NCI-H2107 treated with DMSO at 0.1 percent for 48 hours (cell line): ENCODE results near the gene GPR62.

Experiments used
- DNase-seq: peaks from one replicate; lab custom pipeline; 2025; ENCODE audit not compliant: unreplicated experiment; lab: John Stamatoyannopoulos, UW

Gene GPR62

DNA sequence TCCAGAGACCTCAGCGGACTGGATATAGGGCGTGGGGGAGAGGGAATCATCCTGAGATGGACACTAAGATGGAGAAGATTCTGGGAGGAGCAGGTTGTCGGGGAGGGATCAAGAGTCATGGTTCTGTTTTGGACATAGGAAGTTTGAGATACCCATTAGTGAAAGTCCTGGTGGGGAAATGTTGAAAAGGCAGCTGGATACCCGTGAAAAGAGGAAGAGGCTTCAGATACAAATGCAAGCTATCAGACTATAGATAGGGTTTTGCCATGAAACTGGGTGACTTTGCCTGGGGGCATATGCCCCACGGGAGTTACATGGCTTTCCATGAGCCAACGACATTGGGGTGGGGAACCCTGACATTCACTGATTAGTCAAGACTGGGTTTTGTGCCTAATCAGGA is 1.1 kb upstream of the GPR62 start:
- DNase-seq, result no peak

GRCh38 chr3:51954713-51955112 is 468 bp upstream of the GPR62 start:
- DNase-seq, result no peak

- no peak for DNase-seq
Measured at GRCh38 chr3:51955893-51956770, 951 bp downstream of the GPR62 start.

GRCh38 chr3:51957520-51958205 is 2.5 kb downstream of the GPR62 start:
- DNase-seq, result no peak

GRCh38 chr3:51958603-51959521 is 3.7 kb downstream of the GPR62 start:
- no peak for DNase-seq

- no peak for DNase-seq
Measured at GRCh38 chr3:51959651-51960050, 4.5 kb downstream of the GPR62 start.

DNA sequence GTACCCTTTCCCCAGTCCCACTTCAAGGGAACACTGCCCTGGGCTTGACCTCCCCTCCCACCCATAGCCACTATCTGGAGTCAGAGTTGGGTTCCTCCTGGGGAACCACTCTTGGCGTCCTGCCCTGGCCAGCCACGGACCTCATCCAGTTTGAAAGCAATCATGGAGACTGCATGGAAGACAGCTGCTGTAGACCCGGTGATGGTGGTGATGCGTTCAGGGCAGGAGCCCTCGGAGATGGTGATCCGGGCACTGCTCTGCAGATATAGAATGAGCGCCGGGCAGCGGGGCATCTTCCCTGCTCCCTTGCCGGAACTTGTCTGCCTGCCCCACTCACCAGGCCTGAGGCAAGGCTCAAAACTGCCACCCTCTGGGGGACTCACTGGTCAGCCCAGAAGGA is 5.2 kb downstream of the GPR62 start:
- no peak for DNase-seq

- DNase-seq, result no peak
Measured at GRCh38 chr3:51961011-51961410, 5.8 kb downstream of the GPR62 start.

DNA sequence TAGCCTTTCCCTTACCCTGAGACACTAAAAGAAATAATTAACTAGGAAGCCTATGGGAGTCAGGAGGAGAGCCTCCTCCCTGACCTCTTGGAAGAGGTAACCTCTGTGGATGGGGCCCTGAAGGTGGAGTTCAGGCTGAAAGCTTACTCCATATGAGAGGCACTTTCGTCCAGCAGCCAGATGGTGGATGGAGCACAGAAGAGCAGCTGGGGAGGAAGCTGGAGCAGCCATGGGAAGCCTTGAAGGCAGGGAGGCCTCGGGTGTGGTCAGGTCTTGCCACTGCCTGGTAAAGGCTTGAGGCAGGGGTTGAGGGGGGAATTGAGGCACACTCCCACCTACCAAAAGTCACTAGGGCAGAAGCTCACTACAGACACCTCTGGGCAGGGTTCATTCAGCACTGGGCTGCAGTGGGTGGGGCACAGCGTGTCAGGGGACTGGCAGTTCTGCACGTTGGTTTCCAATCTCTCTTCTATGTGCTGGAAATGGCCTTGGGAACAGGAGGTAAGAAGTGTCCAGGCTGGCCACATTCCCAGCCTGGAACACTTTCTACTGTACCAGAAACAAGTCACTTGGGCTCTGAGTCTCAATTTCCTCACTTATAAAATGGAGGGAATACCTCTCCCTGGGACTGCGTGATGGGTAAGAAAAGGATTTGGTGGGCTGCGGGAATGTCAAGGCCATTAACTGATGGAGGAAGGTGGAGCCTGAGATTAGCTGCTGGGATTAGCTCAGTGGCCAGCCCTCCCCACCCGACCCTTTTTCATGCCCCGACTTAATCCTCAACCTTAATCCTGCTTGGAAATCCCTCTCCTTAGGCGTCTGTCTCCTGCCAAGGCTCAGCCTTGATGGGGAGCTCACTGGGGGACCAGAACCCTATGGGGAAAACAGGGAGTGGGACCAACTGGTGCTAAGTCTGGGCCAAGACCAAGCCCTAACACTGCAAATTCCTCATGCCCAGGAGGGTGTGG is 6.7 kb downstream of the GPR62 start:
- DNase-seq, result no peak

- no peak for DNase-seq
Measured at GRCh38 chr3:51962854-51963530, 7.8 kb downstream of the GPR62 start.

DNA sequence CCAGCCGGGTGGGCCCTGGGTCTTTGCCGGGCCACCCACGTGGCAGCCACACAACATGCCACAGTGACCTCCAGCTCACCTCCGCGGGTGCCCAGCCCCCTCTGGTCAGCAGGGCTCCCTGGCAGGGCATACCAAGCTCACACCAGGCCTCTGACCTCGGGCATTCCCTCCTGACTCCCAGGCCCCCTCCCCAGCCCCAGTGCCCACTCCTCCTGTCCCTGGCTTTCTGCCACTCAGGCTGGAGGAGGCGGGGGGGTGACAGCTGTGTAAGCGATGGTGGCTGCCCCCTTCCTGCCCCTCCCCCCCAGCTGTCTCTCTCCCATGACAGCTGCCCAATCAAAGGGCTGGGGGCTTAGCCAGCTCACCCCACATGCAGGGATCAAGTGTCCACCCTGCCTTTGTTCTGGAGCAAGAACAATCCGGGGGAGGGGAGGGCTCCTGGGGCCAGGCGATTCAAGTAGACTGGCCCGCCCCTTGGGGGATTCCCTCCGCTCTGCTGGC is 8.8 kb downstream of the GPR62 start:
- no peak for DNase-seq

GRCh38 chr3:51964521-51964920 is 9.3 kb downstream of the GPR62 start:
- no peak for DNase-seq

GRCh38 chr3:51966016-51966415 is 10.8 kb downstream of the GPR62 start:
- no peak for DNase-seq

GRCh38 chr3:51966486-51966885 is 11.3 kb downstream of the GPR62 start:
- DNase-seq, result no peak

DNA sequence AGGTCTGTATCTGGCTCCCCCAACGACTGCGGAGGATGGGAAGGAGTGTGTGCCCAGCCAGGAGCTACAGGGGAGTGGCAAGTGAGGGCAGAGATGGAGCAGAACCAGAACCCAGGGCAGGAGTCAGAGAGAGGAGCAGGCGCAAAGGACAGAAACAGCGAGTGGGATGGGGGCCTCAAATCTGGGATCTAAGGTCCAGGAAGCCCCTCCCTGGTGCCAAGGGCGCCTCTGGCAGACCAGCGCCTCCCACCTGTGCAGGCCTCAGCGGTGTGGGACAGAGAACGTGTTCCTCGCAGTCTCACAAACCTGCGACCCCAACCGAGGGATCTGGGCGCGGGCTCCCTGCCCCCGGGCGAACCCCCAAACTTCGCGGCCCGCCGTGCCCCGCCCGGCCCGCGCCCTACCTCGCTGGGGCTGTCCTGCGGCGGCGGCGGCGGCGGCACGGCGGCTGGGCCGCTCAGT is 11.8 kb downstream of the GPR62 start:
- no peak for DNase-seq

GRCh38 chr3:51967384-51968169 is 12.4 kb downstream of the GPR62 start, which contains the start of gene PCBP4:
Gene PCBP4 (minus strand): TSS chr3:51967454. CDS start chr3:51961240, 6,214 bp downstream.
- DNase-seq, result no peak

- DNase-seq, result no peak
Measured at GRCh38 chr3:51968170-51968775, 13.1 kb downstream of the GPR62 start.
